Right atrium auricular region (tissue), 2 donors: Measurements from ENCODE around the gene N4BP2. TPM values are rescaled to one million over a fixed set of nuclear protein-coding genes. Genes with fewer than 3 reads are reported as not detected.
"Not testable (repeated sequence)": the region's sequence is repeated elsewhere in the genome, so short reads cannot be mapped to it uniquely, and the experiment has no call there.

ENCODE experiments used
- DNase-seq: peaks from one replicate; pipeline ENCODE4 v3.0.0-alpha.2; 2019; ENCODE audit warnings: low spot score
- H3K27ac ChIP-seq, 2 donors: fragments of 200-600 bp; sonication (generic); 1 replicate in 1 of 2; 2 replicates in 1 of 2; pipeline ENCODE4 v1.5.1; 2016 to 2019
- H3K27me3 ChIP-seq, 2 donors: fragments of 200-600 bp; sonication (generic); one replicate each; pipeline versions ENCODE4 v1.5.1 to v1.6.0; 2017 to 2019
- H3K36me3 ChIP-seq: fragments of 200-600 bp; sonication (generic); one replicate; pipeline ENCODE4 v1.5.1; 2016
- H3K4me1 ChIP-seq, 2 donors: fragments of 200-600 bp; sonication (generic); one replicate each; pipeline versions ENCODE4 v1.5.1 to v1.6.0; 2017 to 2019
- H3K4me3 ChIP-seq, 2 donors: fragments of 200-600 bp; sonication (generic); 1 replicate in 1 of 2; 2 replicates in 1 of 2; pipeline ENCODE4 v1.5.1; 2017 to 2019; ENCODE audit warnings: mild to moderate bottlenecking in 1 of 2, moderate library complexity in 1 of 2
- H3K9me3 ChIP-seq, 2 donors: fragments of 200-600 bp; sonication (generic); one replicate each; pipeline ENCODE4 v1.5.1; 2019
- total RNA-seq, 2 donors: library from RNA; depleted of rRNA; stranded (reverse); fragments of >200 nt; gene quantifications; one replicate each; pipeline ENCODE4 v1.1.0, GENCODE V29; 2016
- TF ChIP-seq, protein P1 (sequence below), 2 donors: fragments of 200-600 bp; sonication (generic); IDR thresholded peaks; one replicate each; pipeline ENCODE4 v1.5.1; 2019; ENCODE audit warnings: antibody characterized with exemption in 2 of 2

Gene N4BP2
- total RNA-seq, 2 donors from 2014 or later: 3.2 to 6.4 TPM

DNA sequence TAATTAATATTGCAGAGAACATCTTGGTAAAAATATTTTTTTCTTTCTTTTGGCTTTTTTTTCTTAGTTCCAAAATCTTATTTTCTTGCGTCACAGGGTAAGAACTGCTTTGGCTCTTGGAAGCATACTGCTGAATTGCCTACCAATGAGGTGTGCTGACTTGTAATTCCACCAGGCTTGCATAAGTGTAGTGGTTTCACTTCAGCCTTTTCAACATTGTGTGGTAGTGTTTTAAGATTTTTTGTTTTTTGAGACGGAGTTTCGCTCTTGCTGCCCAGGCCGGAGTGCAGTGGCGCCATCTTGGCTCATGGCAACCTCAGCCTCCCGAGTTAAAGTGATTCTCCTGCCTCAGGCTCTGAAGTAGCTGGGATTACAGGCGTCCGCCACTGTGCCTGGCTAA is 42.4 kb downstream of the N4BP2 start:
- TF ChIP-seq, protein P1, sequence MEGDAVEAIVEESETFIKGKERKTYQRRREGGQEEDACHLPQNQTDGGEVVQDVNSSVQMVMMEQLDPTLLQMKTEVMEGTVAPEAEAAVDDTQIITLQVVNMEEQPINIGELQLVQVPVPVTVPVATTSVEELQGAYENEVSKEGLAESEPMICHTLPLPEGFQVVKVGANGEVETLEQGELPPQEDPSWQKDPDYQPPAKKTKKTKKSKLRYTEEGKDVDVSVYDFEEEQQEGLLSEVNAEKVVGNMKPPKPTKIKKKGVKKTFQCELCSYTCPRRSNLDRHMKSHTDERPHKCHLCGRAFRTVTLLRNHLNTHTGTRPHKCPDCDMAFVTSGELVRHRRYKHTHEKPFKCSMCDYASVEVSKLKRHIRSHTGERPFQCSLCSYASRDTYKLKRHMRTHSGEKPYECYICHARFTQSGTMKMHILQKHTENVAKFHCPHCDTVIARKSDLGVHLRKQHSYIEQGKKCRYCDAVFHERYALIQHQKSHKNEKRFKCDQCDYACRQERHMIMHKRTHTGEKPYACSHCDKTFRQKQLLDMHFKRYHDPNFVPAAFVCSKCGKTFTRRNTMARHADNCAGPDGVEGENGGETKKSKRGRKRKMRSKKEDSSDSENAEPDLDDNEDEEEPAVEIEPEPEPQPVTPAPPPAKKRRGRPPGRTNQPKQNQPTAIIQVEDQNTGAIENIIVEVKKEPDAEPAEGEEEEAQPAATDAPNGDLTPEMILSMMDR (IDR thresholded peaks at IDR 0.05): no peak
- no peak overlapping the region for H3K27ac ChIP-seq
- no peaks in the 10 kb centered on the region for H3K9me3 ChIP-seq
- H3K4me1 ChIP-seq: no peaks in the 10 kb centered on the region
- no peaks in the 10 kb centered on the region for H3K27me3 ChIP-seq
- H3K4me3 ChIP-seq: no peak overlapping the region
- H3K36me3 ChIP-seq: peaks cover 5% of the 10 kb centered on the region
- no peak for DNase-seq

DNA sequence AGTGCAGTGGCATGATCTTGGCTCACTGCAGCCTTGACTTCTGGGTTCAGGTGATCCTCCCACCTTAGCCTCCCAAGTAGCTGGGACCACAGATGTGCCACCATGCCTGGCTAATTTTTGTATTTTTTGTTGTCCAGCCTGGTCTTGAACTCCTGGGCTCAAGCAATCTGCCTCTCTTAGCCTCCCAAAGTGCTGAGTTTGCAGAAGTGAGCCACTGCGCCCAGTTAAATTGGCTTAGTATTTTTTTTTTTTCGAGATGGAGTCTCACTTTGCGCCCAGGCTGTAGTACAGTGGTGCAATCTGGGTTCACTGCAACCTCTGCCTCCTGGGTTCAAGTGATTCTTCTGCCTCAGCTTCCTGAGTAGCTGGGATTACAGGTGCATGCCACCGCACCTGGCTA is 50.5 kb downstream of the N4BP2 start:
- not testable (repeated sequence) for H3K36me3 ChIP-seq, DNase-seq, H3K4me3 ChIP-seq, H3K4me1 ChIP-seq, H3K9me3 ChIP-seq, H3K27me3 ChIP-seq, H3K27ac ChIP-seq

DNA sequence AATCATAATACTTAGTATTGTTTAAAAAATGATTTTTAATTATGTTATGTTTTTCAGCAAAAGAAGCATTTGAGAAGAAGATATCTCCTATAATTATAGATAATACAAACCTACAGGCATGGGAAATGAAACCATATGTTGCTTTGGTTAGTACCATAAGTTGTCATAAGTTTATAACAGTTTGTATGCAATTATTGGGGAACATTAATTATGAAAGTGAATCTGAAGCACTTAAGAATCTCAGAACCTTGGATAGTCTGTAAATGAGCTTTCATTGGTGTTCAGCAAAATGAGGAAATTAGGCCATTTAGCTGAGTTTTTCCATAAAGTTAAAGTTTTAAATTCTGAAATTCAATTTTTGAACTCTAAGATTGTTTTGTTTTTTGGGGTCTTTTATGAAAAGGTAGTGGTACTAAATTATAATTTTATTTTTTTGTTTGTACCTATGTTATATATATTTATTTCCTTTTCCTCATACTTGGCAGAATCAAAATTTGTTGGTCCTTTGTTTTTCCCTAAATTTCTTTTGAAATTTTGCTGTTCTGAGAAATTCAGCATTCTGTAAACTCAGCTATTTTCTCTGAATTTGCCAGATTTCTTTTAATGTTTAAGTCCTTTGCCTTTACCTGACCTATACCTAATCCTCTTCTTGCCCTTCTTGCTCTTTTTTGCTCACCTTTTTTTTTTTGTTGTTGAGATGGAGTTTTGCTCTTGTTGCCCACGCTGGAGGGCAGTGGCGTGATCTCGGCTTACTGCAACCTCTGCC is 55.6 kb downstream of the N4BP2 start:
- Histone ChIP-seq H3K36me3 (no peaks in the 10 kb centered on the region), H3K27ac (no peak overlapping the region), H3K9me3 (no peaks in the 10 kb centered on the region), H3K4me3 (no peak overlapping the region), H3K4me1 (no peaks in the 10 kb centered on the region), H3K27me3 (no peaks in the 10 kb centered on the region)
- TF ChIP-seq, protein P1 (IDR thresholded peaks at IDR 0.05): no peak
- no peak for DNase-seq

DNA sequence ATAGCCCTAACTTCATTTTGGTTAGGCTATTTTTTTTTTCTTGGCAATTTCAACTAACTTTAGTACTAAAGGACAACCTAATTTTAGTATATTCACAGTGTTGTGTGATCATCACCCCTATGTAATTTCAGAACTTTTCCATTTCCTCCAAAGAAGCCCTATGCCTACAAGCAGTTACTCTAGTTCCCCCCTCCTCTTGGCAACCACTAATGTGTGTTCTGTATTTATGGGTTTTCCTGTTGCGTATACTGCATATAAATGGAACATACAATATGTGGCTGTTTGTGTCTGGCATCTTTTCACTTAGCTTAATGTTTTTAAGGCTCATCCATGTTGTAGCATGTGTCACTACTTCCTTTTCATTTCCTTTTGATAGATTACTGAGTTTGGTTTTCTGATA is 57.6 kb downstream of the N4BP2 start:
- DNase-seq: no peak
- TF ChIP-seq, protein P1 (IDR thresholded peaks at IDR 0.05): no peak
- H3K27me3 ChIP-seq: no peaks in the 10 kb centered on the region
- H3K27ac ChIP-seq: no peak overlapping the region
- H3K9me3 ChIP-seq: no peaks in the 10 kb centered on the region
- H3K4me1 ChIP-seq: no peaks in the 10 kb centered on the region
- H3K36me3 ChIP-seq: no peaks in the 10 kb centered on the region
- no peak overlapping the region for H3K4me3 ChIP-seq

DNA sequence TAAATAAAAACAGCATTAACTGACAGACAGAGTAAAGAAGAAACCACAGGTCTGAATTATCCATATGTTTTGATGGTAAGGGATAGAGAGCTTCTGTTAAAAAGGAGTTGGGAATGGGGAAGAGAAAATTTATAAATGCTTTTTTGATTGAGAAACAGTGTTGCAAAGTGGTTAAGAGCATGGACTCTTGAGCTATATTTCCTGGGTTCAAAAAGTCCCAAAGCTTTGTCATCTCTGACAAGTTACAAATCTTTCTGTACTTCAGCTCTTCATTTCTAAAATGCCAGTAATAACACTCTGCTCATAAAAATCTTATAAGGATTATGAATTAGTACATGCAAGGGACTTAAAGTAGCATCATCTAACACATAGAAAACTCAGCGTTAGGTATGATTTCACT is 62.2 kb downstream of the N4BP2 start:
- no peaks in the 10 kb centered on the region for H3K27me3 ChIP-seq
- TF ChIP-seq, protein P1 (IDR thresholded peaks at IDR 0.05): no peak
- H3K9me3 ChIP-seq: no peaks in the 10 kb centered on the region
- no peaks in the 10 kb centered on the region for H3K4me1 ChIP-seq
- no peak overlapping the region for H3K4me3 ChIP-seq
- no peak overlapping the region for H3K27ac ChIP-seq
- DNase-seq: no peak
- H3K36me3 ChIP-seq: no peaks in the 10 kb centered on the region

DNA sequence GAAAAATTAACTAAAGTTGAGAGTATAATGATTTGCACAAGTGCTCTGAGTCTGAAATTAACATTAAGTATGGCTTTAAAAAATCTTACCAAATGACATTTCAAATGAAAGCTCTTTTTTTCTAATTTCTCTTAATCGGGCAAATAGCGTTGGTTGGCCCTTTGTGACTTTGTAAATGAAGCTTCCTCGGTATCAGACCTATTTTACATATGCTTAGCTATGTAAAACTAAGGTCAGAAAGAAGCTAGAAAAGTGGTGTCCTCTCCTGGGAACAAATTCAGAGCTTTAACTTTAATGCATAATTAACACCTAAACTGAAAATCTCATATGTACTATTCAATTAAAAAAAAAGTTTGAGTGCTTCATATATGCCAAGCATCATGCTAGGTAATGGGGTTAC is 62.7 kb downstream of the N4BP2 start:
- Histone ChIP-seq H3K27ac (no peak overlapping the region), H3K4me3 (no peak overlapping the region), H3K4me1 (no peaks in the 10 kb centered on the region), H3K27me3 (no peaks in the 10 kb centered on the region), H3K9me3 (no peaks in the 10 kb centered on the region), H3K36me3 (no peaks in the 10 kb centered on the region)
- DNase-seq: no peak
- TF ChIP-seq, protein P1 (IDR thresholded peaks at IDR 0.05): no peak
